Caco-2 (cell line): ENCODE data around the gene RAB33A. TPM values are rescaled to one million over a fixed set of nuclear protein-coding genes. Genes with fewer than 3 reads are reported as not detected.

Source experiments
- BruUV-seq: library from RNA; stranded (reverse); fragments of 400-500 nt; replicated peaks from 2 replicates; lab custom pipeline; 2021; lab: Mats Ljungman, UMichigan
- CTCF ChIA-PET: fragments of 300-600 bp; sonication (Branson Sonifier 250); formaldehyde crosslinking; loops from one replicate; lab custom pipeline; 2022; ENCODE audit warnings: antibody characterized with exemption; lab: Charles Lee
- POLR2A ChIA-PET: fragments of 300-600 bp; sonication (Branson Sonifier 250); formaldehyde crosslinking; loops from one replicate; lab custom pipeline; 2022; ENCODE audit warnings: antibody characterized with exemption; lab: Charles Lee
- DNase-seq, 2 experiments: peaks; one replicate each; pipeline versions ENCODE4 v3.0.0 to v3.0.0-alpha.2; 2020 to 2022
- H3K27me3 ChIP-seq: replicated peaks from 2 replicates; pipeline ENCODE4 v1.6.0; 2011; ENCODE audit warnings: low read length; ENCODE audit not compliant: control insufficient read depth, insufficient read depth
- H3K36me3 ChIP-seq: 2 replicates; pipeline ENCODE4 v1.5.1; 2011; ENCODE audit warnings: low read length; ENCODE audit not compliant: control insufficient read depth, insufficient read depth
- H3K4me1 ChIP-seq: fragments of 250-450 bp; sonication (Bioruptor Pico); 2 replicates; pipeline ENCODE4 v1.5.1; 2020; ENCODE audit warnings: mild to moderate bottlenecking
- H3K4me3 ChIP-seq: 2 replicates; pipeline ENCODE4 v1.5.1; 2011; ENCODE audit warnings: low read depth, mild to moderate bottlenecking, control low read depth, low read length
- H3K9me3 ChIP-seq: fragments of 250-450 bp; sonication (Bioruptor Pico); 2 replicates; pipeline ENCODE4 v1.5.1; 2020; ENCODE audit warnings: mild to moderate bottlenecking, moderate library complexity
- H3K27ac Mint-ChIP-seq: one replicate; pipeline ENCODE4 v1.8.0; 2022; ENCODE audit warnings: mixed read lengths; ENCODE audit not compliant: unreplicated experiment
- H3K27me3 Mint-ChIP-seq: one replicate; pipeline ENCODE4 v1.8.0; 2022; ENCODE audit warnings: mixed read lengths; ENCODE audit not compliant: insufficient read depth, unreplicated experiment
- H3K36me3 Mint-ChIP-seq: one replicate; pipeline ENCODE4 v1.8.0; 2022; ENCODE audit warnings: mild to moderate bottlenecking, mixed read lengths; ENCODE audit not compliant: insufficient read depth, unreplicated experiment
- H3K4me1 Mint-ChIP-seq: one replicate; pipeline ENCODE4 v1.8.0; 2022; ENCODE audit warnings: low read depth, mixed read lengths; ENCODE audit not compliant: unreplicated experiment
- H3K4me3 Mint-ChIP-seq: one replicate; pipeline ENCODE4 v1.8.0; 2022; ENCODE audit warnings: mild to moderate bottlenecking, moderate library complexity, mixed read lengths; ENCODE audit not compliant: unreplicated experiment
- H3K9me3 Mint-ChIP-seq: one replicate; pipeline ENCODE4 v1.8.0; 2022; ENCODE audit warnings: mixed read lengths; ENCODE audit not compliant: unreplicated experiment
- CTCF ChIP-seq, 2 experiments: fragments of 200-600 bp in 1 of 2; IDR thresholded peaks; 1 replicate in 1 of 2; 2 replicates in 1 of 2; pipeline versions ENCODE4 v1.5.1 to v1.8.0; 2011 to 2022; ENCODE audit warnings: antibody characterized with exemption in 1 of 2, control low read depth in 1 of 2, inconsistent platforms in 1 of 2, low read depth in 1 of 2, low read length in 1 of 2, mild to moderate bottlenecking in 1 of 2, moderate library complexity in 1 of 2; ENCODE audit not compliant: insufficient read depth in 1 of 2, severe bottlenecking in 1 of 2, unreplicated experiment in 1 of 2
- intact Hi-C: fragments of 100-400 bp; cut with micrococcal nuclease; formaldehyde crosslinking; loops from one replicate; pipeline ENCODE4 v1.10.0; 2022; ENCODE audit not compliant: unreplicated experiment
- total RNA-seq: library from RNA; stranded (reverse); gene quantifications from 2 replicates; pipeline ENCODE4 v1.2.3, GENCODE V29; 2022

RAB33A gene
- total RNA-seq, 1 experiment from 2014 or later, result not detected

GRCh38 chrX:130159776-130160175 is 12.0 kb upstream of the RAB33A start:
- Histone ChIP-seq H3K4me3 (no peak overlapping the region), H3K9me3 (no peaks in the 10 kb centered on the region), H3K4me1 (no peaks in the 10 kb centered on the region), H3K36me3 (no peaks in the 10 kb centered on the region), H3K27me3 (no peaks in the 10 kb centered on the region)
- POLR2A ChIA-PET, result no interaction called here
- no peaks in the 10 kb centered on the region for H3K4me1 Mint-ChIP-seq
- CTCF ChIA-PET, result interaction anchor here (0.6 kb wide), 1 partner anchor 9 kb away, joined by 3 read pairs; no protein-coding TSS in a partner anchor
- TF ChIP-seq CTCF (IDR thresholded peaks at IDR 0.05; ENCODE audit: insufficient read depth in 1 of 2, low read depth in 1 of 2, low read length in 1 of 2, severe bottlenecking in 1 of 2, unreplicated experiment in 1 of 2), result no peak
- no peak for DNase-seq
- H3K27ac Mint-ChIP-seq, result no peak overlapping the region
- intact Hi-C loops, result no loop called here
- H3K9me3 Mint-ChIP-seq, result no peaks in the 10 kb centered on the region
- peaks cover 10% of the 10 kb centered on the region for H3K36me3 Mint-ChIP-seq
- no TSS peak for BruUV-seq
- H3K4me3 Mint-ChIP-seq, result no peak overlapping the region
- H3K27me3 Mint-ChIP-seq, result no peaks in the 10 kb centered on the region

GRCh38 chrX:130162094-130162735 is 9.5 kb upstream of the RAB33A start:
- H3K27me3 ChIP-seq, result no peaks in the 10 kb centered on the region
- no peaks in the 10 kb centered on the region for H3K9me3 Mint-ChIP-seq
- no peaks in the 10 kb centered on the region for H3K9me3 ChIP-seq
- no peaks in the 10 kb centered on the region for H3K36me3 ChIP-seq
- H3K4me1 Mint-ChIP-seq, result no peaks in the 10 kb centered on the region
- no TSS peak for BruUV-seq
- intact Hi-C loops, result no loop called here
- TF ChIP-seq CTCF (IDR thresholded peaks at IDR 0.05; ENCODE audit: insufficient read depth in 1 of 2, low read depth in 1 of 2, low read length in 1 of 2, severe bottlenecking in 1 of 2, unreplicated experiment in 1 of 2), result no peak
- no peaks in the 10 kb centered on the region for H3K27me3 Mint-ChIP-seq
- peaks cover 22% of the 10 kb centered on the region for H3K36me3 Mint-ChIP-seq
- H3K4me1 ChIP-seq, result no peaks in the 10 kb centered on the region
- DNase-seq, result no peak
- H3K27ac Mint-ChIP-seq, result no peak overlapping the region
- ChIA-PET CTCF (no interaction called here), POLR2A (no interaction called here)
- H3K4me3 ChIP-seq, result no peak overlapping the region
- no peak overlapping the region for H3K4me3 Mint-ChIP-seq

- Histone ChIP-seq H3K4me3 (no peak overlapping the region), H3K36me3 (no peaks in the 10 kb centered on the region), H3K4me1 (no peaks in the 10 kb centered on the region), H3K27me3 (no peaks in the 10 kb centered on the region), H3K9me3 (no peaks in the 10 kb centered on the region)
- peaks cover 22% of the 10 kb centered on the region for H3K36me3 Mint-ChIP-seq
- no peak for DNase-seq
- ChIA-PET CTCF (no interaction called here), POLR2A (no interaction called here)
- no peak overlapping the region for H3K27ac Mint-ChIP-seq
- no peaks in the 10 kb centered on the region for H3K27me3 Mint-ChIP-seq
- no peak for TF ChIP-seq CTCF (IDR thresholded peaks at IDR 0.05; ENCODE audit: insufficient read depth in 1 of 2, low read depth in 1 of 2, low read length in 1 of 2, severe bottlenecking in 1 of 2, unreplicated experiment in 1 of 2)
- no TSS peak for BruUV-seq
- H3K4me1 Mint-ChIP-seq, result no peaks in the 10 kb centered on the region
- intact Hi-C loops, result no loop called here
- no peaks in the 10 kb centered on the region for H3K9me3 Mint-ChIP-seq
- no peak overlapping the region for H3K4me3 Mint-ChIP-seq
Observed at GRCh38 chrX:130163398-130163797, 8.4 kb upstream of the RAB33A start.
